HG03442 (cell line): ENCODE data around the gene PLA2G2C.

Experiments used
- ATAC-seq: cut with Tn5 transposase; IDR thresholded peaks from one replicate; pipeline ENCODE4 v1.9.1; 2021; ENCODE audit warnings: mild to moderate bottlenecking, moderate library complexity; ENCODE audit not compliant: unreplicated experiment

Gene PLA2G2C

DNA sequence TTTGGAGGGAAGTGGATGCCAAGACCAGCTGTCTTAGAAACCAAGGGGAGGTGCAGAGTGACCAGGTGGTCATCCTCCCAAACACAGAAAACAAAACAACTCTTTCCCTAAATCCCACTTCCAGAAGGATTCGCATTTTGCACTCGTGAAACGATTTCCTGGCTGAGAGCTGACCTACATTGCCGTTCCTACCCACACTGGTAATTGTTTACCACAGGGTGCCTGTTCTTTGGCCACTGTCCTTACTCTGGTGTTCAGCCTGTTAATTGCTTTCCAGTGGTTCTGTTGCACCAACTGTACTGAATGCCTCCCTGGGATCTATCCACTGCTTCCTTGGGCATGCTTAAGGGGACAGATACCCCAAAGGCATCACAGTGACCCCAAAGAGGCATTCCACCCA lies 23.2 kb upstream of the PLA2G2C start:
- ATAC-seq = no peak

DNA sequence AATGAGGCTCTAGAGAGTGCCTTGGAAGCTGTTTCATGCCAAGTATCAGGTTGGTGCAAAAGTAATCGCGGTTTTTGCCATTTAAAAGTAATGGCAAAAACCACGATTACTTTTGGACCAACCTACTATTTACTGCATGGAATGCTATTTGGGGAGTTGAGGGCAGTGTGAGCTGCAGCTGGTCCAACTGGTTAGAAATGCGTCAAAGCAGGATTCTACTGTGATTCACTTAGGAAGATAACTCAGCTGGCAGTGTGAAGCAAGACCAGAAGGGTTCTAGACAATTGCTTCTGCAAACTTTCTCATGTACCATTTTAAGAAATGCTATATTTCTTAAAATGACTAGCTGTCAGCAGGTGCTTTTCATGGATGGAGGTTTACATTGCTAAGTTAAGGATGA lies 21.2 kb upstream of the PLA2G2C start:
- no peak for ATAC-seq

DNA sequence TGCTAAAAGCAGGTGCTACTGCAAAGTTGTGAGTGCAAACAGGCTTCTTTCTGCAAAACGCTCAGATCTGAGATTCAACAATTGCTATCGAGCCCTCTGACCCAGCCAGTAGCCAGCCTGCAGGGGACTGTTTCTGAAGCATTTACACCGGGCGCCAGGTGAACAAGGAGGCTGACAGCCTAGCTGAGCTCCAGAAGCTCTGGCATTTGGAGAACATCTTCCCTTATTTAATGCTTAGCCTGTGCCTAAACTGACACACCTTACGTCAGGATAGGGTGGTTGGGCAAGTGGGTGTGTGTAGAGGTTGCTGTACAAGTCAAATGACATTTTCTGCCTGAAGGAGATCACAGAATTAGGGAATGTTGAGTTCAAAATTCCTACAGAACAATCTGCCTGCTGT lies 15.8 kb upstream of the PLA2G2C start:
- no peak for ATAC-seq

DNA sequence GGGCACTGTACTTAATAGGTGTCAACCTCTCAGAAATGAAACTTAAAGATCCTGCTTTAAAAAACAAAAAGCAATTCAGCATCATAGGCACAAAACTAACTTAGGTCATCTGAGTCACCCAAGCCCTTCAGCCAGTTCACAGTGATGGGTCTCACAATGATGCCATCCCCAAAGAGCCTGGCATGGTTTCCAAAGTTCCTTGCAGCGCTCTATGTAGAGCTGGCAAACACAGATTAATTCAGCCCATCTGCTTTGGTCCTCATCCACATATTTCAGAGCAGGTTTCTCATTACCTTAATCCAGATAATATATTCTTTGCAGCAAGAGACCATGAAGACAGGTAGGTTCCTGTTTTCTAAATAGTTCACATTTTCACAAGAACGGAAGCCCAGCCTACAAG lies 14.6 kb upstream of the PLA2G2C start:
- no peak for ATAC-seq

DNA sequence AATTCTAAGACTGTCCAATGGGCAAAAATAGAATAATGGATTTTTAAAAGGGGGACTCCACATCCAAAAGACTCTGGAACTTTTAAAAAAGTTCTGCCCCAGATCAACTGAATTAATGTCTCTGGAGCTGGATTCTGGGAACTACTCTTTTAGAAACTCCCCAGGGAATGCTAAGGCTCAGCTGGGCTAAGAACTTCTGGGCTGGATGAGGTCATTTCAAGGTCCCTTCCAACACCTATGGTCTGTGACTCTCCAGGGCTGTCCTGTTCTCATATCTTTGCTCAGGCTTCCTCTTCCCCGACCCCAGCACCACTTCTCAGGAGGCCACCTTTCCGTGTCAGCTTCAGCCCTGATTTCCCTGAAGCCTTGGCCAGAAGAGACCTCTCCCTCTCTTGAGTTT lies 13.5 kb upstream of the PLA2G2C start:
- no peak for ATAC-seq

DNA sequence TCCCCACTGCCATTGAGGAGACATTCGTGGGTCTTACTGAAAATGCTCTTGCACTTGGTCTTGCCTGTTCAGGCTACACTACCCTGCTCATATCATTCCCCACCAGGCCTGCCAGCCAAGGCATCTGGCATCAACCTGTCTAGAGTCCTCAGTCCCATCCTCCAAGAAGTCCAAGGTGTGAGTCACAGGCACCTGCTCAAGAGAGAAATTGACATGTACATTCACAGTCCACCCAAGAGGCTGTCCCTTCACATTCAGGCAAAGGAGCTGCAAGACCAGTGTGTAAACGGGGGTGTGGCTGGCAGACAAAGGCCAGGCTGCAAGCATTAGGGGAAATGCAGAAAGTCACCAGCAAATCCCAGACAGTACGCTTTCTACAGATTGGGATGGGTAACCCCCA lies 13.1 kb upstream of the PLA2G2C start:
- ATAC-seq = no peak

DNA sequence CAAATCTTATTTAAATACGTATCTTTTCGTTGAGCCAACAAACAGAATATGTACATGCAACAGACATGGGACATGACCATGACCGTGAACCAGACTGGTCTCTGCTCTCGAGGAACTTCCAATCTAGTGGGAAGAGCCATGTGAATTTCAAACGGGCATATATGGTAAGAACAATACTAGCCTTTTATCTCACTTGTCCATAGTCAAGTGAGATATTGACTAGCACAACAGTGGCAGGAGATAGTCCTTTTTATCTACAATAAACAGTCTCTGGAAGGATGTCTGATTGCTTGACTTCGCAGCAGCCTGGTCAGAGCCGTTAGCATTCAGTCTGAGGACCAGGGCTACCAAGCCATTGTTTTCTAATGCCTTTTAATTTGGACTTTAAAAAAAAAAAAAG lies 12.6 kb upstream of the PLA2G2C start:
- ATAC-seq = no peak

DNA sequence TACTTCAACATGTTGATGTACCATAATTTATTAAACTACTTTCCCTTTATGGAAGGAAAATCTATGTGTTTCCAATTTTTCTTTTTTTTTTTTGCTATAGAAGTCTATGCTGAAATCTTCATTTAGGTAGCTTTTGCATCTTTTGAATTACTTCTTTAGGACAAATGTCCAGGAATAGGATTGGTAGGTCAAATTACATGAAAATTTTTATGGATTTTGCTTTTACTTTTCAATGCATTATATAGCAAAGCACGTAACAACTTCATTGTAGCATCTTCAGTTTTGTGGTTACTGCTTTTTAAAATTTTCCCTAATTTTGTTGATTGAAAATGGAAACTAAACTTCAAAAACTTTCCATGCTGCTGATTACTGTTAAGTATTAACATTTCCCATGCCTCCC lies 12.0 kb upstream of the PLA2G2C start:
- no peak for ATAC-seq

DNA sequence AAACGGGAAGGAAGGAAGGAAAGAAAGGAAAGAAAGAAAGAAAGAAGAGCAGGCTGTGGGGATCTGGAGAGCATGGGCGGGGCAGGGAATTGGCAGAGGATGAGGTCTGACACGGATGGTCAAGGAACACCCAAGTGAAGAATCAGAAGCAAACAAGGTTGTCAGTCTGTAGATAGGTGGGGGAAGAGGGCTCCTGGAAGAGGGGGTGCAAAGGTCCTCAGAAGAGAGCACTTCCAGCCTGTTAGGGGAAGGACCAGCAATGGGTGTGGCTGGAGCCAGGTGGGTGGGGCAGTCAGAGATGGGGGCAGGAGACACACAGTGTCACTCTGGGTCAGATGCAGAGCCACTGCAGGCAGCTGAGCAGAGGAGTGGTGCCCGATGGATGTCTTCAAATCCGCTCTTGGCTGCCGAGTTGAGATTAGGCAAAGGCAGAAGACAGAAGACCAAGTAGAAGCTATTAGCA lies 11.0 kb upstream of the PLA2G2C start:
- ATAC-seq = no peak

DNA sequence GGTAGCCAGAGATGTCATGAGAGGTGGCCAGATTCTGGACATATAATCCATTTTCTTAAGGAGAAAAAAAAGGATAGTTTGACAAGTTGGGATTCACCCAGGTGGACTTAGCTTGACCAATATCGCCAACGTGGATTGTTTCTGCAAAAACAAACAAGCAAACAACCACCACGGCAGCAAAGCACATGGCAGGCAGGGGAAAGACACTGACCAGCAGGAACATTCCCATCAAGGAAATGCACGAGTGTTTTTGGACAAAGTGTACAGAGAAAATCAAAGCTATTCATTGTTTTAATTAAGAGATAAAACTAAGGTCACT lies 9.1 kb upstream of the PLA2G2C start:
- ATAC-seq = no peak

DNA sequence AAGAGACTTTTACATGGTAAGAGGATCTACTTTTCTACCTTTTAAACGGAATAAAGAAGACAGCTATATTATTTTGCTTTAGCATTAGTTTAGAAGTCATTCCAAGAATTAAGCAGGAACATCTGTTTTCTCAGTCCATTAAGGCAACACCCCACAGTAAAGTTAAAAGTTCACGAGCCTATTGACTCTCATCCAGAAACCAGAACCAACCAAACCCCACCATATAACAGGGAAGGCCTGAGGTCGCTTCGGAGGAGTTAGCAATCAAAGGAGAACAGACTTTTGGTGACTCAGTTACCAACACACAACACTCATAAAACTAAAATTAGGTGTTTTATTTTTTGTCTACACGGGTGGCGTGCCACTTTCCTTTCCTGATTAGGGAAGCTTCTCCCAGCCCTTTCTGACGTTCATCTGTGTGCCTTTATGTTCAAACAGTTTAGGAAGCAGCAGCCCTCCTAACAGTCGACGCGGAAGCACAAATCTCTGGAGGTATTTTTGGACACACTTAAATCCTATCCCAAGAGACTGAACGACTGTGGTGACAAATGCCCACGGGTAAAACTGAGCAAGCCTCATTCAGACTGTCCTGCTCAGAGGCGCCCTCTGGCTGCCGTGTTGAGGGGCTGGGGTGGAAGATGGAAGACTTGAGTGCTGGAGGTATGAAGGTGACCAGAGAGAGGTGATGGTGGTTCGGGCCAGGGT lies 8.6 kb upstream of the PLA2G2C start:
- ATAC-seq = no peak

DNA sequence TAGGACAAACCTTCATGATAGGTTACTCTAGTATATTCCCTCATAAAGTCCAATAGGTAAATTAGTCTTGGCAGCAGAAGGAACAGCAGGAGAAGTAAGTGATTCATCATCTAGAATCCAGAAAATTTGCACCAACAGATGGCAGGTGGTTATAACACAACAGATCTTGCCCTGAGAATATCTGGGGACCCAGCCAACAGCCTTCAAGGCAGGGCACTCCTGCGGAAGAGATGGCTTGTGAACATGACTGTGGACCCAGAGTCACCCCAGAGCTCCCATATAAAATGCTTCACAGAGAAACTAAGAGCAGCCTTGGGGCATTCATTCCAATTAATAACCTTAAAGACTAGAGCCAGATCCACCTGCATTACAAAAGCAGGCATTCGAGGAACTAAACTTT lies 7.9 kb upstream of the PLA2G2C start:
- ATAC-seq = no peak

DNA sequence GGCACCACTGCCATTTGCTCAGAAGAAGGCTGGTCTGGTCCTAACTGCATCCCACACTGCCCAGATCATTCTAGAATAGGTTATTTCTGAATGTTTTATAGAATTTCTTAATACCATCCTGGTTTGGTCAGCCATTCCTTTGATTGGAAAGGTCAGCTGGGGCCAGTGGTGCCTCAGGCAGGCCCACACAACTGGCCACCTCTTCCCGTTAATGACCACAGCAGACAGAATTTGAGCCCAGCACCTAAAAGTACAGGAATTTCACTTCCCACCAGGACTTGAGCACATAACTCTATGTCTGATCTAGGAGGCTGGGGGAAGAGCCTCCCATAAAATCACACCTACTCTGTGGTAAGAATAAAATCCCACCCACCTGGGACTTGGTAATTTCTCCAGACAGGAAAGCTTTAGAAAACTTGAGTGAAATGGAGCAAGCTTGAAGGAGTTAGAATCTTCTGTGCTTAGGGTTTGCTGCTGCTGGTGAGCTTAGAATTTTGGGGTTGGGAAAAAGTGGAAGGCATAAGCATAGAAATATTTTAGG lies 6.6 kb upstream of the PLA2G2C start:
- ATAC-seq = no peak

DNA sequence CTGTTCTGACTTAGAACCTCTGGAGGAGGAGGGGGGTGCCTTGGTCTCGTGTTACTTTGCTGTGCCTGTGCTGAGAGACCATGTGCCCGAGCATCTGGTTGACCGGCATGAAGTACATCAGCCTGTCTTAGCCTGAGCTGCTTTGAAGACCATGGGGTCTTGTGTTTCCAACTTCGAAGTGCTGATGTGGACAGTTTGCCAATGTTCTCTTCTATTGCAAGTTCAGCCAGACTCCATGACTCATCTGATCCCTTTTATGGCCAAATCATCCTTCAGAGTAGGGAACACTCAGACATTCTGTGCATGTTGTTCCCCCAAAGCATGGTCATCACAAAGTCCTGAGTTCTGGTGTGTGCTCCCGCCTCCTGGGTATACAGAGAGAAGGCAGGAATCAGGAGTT lies 6.0 kb upstream of the PLA2G2C start:
- ATAC-seq = no peak

DNA sequence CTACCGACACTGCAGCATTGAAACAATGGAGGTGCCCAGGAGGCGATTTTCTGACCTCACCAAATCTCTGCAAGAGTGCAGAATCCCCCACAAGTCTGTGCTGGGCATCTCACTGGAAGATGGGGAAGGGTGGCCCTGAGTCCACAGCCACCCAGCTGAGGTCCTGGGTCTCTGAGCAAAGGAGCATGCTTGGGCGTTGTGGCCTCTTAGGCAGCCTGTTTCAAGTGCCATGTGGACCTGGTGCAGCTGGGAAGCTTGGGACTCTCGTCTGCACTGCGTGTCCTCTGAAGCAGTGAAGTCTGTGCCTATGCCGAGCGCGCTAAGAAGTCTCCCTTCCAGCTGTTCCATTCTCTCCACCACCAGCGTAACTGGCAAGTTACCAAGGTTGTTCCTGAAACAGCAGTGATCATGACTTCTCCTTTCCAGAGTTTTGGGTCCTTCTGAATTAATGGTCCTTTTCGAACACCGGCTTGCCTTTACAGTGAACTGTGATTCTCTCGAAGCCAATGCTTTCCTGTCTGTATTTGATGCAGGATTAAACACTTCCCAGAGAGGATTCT lies 5.0 kb upstream of the PLA2G2C start:
- no peak for ATAC-seq

DNA sequence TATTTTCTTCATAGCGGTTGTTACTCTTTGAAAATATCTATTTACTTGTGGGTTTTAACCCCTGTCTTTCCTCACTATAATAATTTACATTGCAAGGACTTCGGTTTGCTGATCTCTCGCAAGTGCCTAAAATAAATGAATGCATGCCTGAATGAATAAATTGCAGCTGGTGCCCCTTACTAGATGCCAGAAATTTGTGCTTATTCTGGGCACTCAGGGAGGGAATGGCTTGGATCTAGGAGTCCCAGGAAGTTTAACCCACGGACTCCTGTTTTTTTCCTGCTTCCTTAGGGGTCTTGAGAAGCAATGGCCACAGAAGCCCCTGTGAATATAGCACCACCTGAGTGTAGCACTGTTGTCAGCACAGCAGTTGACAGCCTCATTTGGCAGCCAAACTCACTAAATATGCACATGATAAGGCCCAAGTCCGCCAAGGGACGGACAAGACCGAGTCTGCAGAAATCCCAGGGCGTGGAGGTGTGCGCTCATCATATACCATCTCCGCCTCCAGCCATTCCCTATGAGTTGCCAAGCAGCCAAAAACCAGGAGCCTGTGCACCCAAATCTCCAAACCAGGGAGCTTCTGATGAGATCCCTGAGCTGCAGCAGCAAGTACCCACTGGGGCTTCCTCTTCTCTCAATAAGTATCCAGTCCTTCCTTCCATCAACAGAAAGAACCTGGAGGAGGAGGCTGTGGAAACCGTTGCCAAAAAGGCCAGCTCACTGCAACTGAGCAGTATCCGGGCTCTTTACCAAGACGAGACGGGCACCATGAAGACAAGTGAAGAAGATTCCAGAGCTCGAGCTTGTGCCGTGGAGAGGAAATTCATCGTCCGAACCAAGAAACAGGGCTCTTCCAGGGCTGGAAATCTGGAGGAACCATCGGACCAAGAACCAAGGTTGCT lies 4.2 kb upstream of the PLA2G2C start:
- ATAC-seq = no peak

DNA sequence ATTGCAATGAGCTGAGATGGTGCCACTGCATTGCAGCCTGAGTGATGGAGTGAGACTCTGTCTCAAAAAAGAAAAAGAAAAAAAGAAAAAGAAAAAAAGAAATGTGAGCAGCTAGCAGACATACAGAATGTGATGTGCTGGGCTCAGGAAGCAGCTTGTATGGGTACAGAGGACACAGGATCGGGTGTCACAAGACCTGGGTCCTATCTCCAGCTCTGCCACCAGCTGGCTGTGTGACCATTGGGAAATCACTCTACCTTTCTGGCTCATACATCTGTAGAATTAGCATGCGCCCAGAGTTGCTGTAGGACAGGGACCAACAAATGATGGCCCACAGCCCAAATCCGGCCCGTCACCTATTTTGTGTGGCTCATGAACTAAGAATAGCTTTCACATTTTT lies 3.3 kb upstream of the PLA2G2C start:
- ATAC-seq = no peak

DNA sequence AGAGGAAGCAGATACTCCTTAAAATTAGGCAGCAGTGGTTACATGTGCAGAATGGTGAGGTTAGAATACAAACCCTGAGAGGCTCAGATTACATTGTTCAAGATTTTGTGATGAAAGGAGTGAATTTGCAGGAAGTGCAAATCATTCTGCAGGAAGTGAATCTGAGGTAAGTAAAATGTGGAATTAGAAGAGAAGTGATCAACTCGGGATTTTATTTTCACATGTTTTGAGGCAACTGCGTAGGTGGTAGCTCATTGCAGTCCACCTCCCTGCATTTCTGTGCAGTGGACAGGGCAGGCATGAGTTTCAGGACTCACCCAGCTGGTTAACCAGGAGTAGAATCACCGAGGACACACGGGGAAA lies 2.1 kb upstream of the PLA2G2C start:
- no peak for ATAC-seq

DNA sequence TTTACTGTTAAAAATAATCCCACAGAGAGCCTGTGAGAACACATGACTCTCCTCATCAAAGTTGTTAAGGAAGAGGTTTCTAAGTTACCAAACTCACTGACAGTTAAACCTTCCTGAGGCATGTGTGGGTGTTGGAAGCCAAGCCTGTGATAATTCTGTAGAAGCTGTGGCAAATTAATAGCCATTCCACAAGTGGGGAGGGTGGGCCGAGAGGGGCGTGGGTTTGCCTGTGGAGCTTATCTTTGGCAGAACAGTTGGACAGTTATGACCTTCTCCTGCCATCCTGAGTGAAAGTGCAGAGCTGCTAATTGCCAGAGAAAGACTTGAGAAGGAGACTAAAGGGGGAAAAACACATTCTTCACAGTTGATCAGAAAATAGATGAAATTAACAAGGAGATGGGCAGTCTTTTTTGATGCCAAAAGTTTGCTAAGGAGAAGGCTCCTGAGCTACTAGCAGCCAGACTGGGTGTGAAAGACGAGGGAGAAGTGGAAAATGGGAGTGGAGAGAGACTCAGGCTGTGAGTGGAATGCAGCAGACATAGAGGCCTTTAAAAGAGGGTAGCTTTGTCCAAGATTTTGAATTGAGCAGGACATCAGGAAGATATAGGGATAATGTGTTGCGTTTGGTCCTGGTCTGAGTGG lies 1.6 kb upstream of the PLA2G2C start:
- no peak for ATAC-seq

DNA sequence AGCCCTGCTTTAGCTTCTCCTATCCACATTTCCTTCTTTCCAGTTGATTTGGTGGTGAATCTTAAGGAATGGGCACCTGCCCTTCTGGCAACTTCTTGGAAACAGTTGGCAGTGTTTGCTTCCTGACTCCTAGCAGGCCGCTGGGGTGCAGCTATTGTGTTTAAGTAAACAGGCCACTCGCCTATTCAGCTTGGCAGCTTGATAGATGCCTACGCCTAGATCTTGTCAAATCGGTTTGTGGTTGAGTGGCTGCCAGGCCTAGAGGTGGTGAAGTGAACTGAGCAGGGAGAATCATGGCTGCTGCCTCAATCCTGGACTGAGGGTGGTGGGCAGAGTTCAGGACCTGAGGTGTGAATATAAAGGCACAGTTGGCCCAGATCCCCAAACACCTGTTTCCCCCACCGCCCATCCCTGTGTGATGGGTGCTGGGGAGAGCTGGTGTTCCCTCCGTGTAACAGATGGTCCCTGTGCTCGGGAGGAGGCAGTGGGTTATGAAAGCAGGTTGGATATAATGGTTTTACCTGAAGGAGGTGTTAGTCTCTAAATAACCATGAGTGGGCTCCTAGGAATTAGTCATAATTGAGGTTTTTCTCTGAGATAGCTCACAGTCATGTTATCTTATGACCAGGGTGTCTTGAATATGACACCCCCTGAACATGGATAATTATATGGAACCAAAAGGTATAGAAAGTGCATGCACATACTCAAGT lies 940 bp upstream of the PLA2G2C start:
- ATAC-seq = no peak
